OCI-LY3 (cell line): ENCODE data around the gene ADAM10.

Experiments used
- CTCF ChIP-seq: fragments of 200-600, 300-600 bp; sonication (generic); IDR thresholded peaks from 2 replicates; pipeline ENCODE4 v1.5.1; 2014; ENCODE audit warnings: antibody characterized with exemption, low read length, low read depth
- EZH2phosphoT487 ChIP-seq: fragments of 200-600 bp; shearing (Covaris generic); IDR thresholded peaks from 2 replicates; pipeline ENCODE4 v1.6.1; 2018; ENCODE audit warnings: antibody characterized with exemption, mixed run types, low read depth

GRCh38 chr15:58696738-58697137, 52.8 kb downstream of the ADAM10 start:
- TF ChIP-seq CTCF (no peak), EZH2phosphoT487 (no peak)
